ENCODE measurements around the gene XDH. TPM values are rescaled to one million over a fixed set of nuclear protein-coding genes. Genes with fewer than 3 reads are reported as not detected.

The XDH gene
- polyA plus RNA-seq, 10 donors, result 0.03 to 0.14 TPM; not detected in 8

- no peak for DNase-seq
These were observed 83.4 kb downstream of the XDH start for GRCh38 chr2:31331156-31331555.

GRCh38 chr2:31329081-31329625, 85.4 kb downstream of the XDH start:
- no peak for DNase-seq

GRCh38 chr2:31328026-31328425, 86.5 kb downstream of the XDH start:
- DNase-seq, result peak in 1 of 3 donors; percentile 15

- DNase-seq, result no peak
These were observed 87.0 kb downstream of the XDH start for GRCh38 chr2:31327505-31327904.

- DNase-seq, result no peak
These were observed 90.4 kb downstream of the XDH start for GRCh38 chr2:31324016-31324633.

- DNase-seq, result no peak
These were observed 92.2 kb downstream of the XDH start for GRCh38 chr2:31322371-31322770.

- peak in 1 of 3 donors; percentile 60 for DNase-seq
These were observed 95.0 kb downstream of the XDH start for GRCh38 chr2:31319406-31320175.

GRCh38 chr2:31318361-31319336, 95.9 kb downstream of the XDH start:
- peak in 1 of 3 donors; percentile 32 for DNase-seq

GRCh38 chr2:31317396-31317795, 97.1 kb downstream of the XDH start:
- no peak for DNase-seq

GRCh38 chr2:31314761-31315160, 99.8 kb downstream of the XDH start:
- DNase-seq, result no peak

GRCh38 chr2:31312898-31313297, 101.6 kb downstream of the XDH start:
- no peak for DNase-seq

- DNase-seq, result no peak
These were observed 109.7 kb downstream of the XDH start for GRCh38 chr2:31304816-31305215.

GRCh38 chr2:31302940-31303563, 111.5 kb downstream of the XDH start:
- peak in 1 of 3 donors; percentile 45 for DNase-seq

GRCh38 chr2:31300309-31300708, 114.2 kb downstream of the XDH start:
- DNase-seq, result no peak

GRCh38 chr2:31299547-31299946, 115.0 kb downstream of the XDH start:
- no peak for DNase-seq

- peak in 1 of 3 donors; percentile 48 for DNase-seq
These were observed 116.8 kb downstream of the XDH start for GRCh38 chr2:31297751-31298150.

GRCh38 chr2:31296641-31297287, 117.8 kb downstream of the XDH start:
- DNase-seq, result no peak

GRCh38 chr2:31294196-31294595, 120.3 kb downstream of the XDH start:
- DNase-seq, result no peak

GRCh38 chr2:31287654-31288053, 126.9 kb downstream of the XDH start:
- peak in 1 of 3 donors; percentile 51 for DNase-seq

GRCh38 chr2:31286961-31287550, 127.5 kb downstream of the XDH start:
- DNase-seq, result peak in 1 of 3 donors; percentile 39

Measured in muscle of back (tissue), 11 donors.